NCI-H2029 (cell line): ENCODE results near the gene EXOC3.
"Not testable (repeated sequence)": the region's sequence is repeated elsewhere in the genome, so short reads cannot be mapped to it uniquely, and the experiment has no call there.

Source experiments
- DNase-seq: peaks from one replicate; lab custom pipeline; 2025; lab: John Stamatoyannopoulos, UW

Gene EXOC3

DNA sequence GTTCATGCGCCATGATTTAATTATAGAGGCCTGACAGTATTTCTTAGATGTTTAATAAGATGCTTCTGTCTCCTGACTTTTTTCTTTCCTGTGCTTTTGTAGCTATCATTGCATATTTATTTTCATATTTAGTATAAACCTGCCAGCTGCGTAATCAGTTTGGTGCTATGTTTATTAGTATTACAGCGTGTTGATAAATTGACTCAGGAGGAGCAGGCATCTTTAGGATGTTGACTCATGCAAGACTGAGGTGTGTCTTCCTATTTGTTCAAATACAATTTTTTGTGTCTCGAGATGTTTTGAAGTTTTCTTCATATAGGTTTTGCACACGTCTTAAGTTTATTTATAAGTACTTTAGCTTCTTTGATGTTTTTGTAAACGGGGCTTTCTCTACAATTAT is 35.9 kb upstream of the EXOC3 start:
- DNase-seq = no peak

DNA sequence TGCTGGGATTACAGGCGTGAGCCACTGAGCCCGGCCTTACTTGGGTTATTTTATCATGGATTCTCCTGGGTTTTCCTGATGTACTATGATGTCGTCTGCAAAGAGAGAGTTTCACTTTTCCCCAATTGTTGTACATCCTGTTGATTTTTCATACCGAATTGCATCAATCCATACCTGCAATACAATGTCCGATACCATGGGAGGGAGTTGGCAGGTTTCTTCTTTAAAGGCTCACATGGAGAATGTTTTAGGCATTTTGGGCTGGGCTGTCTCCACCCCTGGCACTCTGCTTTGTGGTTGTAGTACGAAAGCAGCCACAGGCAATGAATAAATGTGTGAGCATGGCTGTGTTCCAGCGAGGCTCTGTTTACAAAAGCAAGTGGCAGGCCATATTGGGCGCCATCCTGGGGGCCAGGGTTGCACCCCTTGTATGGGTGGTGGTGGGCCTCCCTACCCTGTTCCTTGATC is 35.1 kb upstream of the EXOC3 start:
- DNase-seq = no peak

DNA sequence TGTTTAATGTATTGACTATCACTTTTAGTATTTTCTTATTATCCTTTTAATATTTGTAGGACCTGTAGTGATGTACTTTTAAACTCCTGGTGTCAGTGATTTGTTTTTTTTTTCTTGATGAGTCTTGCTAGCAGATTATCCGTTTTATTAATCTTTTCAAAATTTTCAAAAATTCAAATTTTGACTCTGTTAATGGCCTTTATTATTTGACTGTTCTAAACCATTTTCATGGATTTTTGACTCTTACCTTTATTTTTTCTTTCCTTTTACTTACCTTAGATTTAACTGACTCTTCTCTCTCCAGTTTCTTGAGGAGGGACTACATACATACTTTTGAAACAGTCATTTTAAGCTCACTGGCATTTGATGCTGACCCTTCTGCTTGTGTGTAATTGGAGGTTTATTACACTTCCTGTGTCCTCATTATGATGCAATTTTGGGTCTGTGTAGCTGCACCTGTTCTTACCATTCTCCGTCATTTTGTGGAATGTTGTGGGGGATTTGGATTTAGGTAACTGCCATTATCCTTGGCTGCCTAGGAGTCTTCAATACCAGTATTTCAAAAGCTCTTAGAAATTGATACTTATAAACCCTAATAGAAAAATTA is 32.0 kb upstream of the EXOC3 start:
- DNase-seq = no peak

DNA sequence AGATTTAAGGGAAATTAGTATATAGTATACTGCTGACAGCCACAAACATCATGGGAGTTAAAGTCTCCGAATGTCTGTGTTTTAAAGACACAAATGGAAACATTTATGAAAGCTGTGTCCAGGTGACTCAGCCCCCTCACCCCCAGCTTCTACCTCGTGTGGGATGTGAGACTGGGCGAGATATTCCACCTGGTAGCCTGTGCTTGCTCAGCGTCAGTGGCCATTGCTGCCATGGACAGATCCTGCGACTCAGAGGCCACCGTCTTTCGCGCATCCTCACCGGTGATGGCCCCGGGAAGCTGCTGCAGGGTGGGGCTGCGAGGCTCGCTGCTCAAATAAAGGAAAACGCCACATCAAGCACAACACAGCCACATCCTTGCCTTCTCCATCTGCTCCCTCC is 31.2 kb upstream of the EXOC3 start:
- no peak for DNase-seq

DNA sequence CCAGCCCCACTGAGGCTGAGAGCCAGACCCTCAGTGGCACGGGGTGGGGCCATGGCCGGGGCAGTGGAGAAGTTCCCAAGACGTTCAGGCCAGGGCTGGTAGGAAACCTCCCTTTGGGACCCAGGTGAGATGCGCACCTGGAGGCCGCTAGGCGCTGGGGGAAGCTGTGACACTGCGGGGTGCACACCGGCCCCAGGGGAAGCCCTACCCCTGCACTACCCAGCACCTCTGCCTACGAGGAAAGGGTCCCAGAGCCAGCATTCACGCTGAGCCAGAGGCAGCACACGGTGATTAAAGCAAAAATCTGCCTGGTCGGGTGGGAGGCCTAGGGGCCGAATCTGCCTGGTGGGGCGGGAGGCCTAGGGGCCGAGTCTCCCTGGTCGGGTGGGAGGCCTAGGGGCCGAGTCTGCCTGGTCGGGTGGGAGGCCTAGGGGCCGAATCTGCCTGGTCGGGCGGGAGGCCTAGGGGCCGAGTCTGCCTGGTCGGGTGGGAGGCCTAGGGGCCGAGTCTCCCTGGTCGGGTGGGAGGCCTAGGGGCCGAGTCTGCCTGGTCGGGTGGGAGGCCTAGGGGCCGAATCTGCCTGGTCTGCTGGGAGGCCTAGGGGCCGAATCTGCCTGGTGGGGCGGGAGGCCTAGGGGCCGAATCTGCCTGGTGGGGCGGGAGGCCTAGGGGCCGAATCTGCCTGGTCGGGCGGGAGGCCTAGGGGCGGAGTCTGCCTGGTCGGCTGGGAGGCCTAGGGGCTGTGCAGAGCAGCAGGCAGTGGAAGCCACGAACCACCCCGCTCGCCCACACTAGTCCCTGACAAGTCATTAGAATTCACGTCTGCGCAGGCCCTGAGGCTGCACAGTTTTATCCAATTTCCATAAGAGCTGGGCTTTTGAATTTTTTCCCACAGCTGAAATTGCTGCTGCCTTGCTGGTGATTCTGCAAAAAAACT is 27.7 kb upstream of the EXOC3 start:
- DNase-seq = not testable (repeated sequence)

DNA sequence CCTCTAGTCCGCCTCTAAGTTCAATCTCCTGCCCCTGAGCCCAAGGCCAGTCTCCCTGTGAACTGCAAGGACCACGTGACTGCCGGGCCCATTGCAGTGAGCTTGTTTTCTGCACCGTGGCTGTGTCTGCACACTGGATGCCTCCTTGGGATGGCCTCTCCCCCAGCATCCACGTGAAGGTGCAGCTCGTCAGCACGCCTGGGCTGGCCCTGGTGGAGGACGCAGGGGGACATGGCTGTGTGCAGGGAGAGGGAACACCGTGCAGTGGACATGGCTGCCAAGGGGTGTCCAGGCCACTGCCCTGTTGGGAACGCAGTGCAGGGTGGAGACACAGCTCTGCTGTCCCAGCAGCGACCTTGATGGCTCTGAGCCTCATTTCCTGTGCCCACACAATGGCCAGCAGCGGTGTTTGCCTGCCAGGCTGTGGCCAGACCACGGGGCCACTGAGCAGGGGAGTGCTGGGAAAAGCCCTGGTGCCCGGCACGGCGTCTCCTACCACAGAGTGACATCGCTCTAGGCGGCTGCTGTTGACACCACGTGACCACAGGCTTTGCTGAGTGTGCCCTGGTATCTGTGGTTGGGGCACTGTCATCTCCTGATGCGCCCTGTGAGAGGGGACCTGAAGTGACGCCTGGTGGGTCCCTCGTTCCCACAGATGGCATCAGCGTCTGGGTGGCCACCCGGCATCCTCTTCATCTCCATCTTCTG is 26.9 kb upstream of the EXOC3 start:
- DNase-seq = no peak

DNA sequence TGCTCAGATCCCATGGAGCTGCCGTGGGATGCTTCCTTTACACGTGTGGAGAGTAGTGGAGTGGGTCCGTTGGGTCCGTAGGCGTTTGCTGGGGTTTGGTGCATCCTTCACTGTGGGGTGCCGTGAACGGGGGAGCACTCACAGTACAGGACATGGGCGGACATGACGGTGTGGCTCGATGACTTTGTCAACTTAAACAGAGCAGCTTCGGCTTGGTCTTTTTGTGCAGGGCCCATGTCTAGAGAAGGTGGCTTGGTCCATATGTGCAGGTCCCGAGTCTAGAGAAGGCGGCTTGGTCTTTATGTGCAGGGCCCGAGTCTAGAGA is 26.4 kb upstream of the EXOC3 start:
- DNase-seq = no peak

DNA sequence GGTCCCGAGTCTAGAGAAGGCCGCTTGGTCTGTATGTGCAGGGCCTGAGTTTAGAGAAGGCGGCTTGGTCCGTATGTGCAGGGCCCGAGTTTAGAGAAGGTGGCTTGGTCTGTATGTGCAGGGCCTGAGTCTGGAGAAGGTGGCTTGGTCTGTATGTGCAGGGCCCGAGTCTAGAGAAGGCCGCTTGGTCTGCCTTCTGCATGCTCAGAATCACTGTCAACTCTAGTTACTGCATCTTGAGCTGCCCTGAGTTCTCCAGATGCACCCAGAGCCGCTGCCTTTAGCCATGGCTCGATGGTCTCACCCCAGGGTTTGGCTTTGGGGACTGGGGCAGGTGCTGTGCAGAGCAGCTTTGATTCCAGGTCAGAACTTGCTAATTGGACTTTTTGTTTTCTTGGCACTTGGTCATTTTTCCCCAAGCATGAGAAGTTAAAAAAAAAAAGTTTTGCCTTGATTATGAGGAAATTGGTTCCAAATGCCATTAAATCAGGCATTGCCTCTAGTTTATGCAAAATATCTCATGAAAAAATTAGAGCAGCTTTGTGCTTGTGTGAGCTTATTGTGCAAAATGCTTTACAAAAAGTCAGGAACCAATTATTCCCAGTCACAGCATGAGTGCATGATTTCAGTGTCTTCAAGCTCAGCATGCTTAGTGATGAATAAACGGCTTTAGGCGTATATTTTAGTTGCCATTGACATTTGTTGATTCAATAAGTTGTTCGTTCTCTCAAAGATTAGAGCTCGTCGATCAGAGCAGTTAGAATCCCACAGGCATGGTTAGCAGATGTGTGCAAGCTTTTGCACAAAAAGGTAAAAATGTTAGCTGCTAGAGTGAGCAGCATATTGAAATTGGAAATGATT is 25.4 kb upstream of the EXOC3 start:
- DNase-seq = no peak

DNA sequence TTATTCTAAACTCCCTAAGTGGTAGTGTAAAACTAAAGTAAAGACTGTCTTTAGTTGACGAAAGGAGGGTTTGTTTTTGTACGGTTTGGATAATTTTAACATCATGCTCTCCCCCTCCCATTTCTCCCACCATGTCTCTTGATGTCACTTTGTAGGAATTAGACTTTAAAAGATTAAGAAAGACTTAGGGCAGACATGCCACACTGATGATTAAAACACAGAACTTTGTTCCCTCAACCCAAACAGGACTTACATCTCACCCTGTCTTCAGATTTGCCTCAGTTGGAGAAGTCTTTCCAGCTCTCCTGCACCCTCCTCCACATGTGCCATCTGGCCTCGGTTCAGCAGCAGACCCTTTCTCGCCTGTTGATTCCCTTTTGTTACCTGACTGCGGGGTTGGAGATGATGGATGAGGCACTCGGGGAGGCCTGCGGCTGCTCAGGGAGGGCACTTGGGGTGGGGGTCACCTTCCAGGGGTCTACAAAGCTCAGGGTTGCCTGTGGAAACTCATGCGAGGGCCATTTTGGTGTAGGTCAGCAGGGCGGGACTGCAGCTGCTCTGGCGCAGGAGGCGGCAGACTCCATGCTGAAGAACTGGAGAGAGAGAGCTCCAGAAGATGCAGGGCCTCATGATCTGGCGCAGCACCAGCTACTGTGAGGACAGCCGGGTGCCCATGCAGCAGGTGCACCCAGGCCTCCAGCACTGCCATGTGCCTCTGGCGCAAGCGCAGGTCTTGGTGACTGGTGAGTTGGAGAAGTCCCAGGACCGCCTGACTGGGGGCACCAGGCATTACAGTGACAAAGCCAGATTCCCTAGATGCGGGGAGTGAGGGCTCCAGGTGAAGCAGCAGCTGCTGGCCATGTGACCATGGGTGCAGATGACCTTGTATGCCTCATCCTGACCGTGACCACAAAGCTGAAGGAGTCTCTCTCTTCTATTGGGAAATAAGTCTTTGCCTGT is 24.5 kb upstream of the EXOC3 start:
- peak; percentile 45 for DNase-seq

DNA sequence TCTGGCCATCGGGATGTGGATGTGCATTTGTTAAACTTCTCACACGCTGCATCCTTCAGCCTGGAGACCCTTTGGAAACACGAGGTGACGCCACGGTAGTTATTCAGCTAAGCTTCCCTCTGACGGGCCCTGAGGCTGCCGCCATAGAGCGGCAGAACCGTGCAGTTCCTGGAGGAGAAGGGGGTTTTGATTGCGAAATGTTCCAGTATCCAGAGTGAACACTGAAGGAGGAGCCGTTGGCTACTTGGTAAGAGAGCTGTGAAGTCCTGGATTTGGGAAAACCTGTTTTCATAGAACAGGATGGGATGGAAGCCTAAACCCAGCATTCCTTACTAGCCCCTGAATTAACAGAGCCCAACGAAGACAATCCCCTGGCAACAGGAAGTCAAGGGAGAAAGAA is 23.0 kb upstream of the EXOC3 start:
- DNase-seq = no peak

DNA sequence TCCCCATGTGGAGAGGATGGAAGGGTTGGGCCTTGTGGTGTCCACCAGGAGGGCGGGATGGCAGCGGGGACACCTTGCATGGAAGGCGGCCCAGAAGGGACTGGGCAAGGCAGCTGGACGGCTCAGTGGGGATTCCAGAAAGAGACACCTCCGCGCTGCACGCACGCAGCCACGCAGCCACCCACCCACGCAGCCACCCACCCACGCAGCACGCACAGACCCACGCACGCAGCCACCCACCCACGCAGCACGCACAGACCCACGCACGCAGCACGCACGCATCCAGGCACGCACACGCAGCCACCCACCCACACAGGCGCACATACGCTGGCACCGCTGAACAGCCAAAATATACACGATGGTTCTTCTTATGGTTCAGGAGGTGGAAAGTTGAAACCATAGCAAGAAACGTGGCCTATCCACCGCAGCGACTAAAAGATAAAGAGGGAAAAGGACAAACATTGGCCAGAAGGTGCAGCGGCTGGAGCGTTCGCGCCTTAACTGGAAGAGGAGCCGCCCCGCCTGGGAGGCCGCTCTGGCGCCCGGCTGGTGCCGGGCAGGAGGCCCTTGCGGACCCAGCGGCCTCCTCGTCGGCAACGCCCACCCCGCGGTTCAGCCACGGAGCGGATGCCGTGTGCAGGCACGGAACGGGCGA is 22.2 kb upstream of the EXOC3 start:
- DNase-seq = no peak

DNA sequence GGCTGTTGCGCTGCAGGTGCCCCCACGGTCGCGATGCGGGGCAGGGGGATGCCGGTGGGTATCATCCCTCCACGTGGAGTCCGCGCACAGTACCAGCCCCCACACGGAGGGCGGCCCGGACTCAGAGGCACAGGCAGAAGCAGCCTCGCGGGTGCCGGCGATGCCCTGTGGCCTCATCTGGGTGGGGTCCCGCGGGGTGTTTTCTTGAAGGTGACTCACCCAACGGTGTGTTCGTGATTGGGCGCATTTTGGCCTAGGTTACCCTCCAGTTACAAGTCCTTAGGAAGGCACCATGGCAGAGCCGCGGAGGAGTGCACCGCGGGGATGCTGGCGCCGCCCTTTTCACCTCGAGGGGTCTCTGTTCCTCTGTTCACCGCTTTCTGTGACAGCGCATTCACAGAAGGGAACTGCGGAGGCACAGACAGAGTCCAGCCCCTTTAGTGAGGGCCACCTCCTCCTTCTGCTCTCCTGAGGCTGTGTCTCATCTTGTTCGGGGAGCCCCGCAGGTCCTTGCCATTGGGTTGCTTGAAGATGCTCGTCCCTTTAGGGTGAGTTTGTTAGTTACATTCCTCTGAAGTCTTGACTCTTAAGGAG is 21.6 kb upstream of the EXOC3 start:
- no peak for DNase-seq

DNA sequence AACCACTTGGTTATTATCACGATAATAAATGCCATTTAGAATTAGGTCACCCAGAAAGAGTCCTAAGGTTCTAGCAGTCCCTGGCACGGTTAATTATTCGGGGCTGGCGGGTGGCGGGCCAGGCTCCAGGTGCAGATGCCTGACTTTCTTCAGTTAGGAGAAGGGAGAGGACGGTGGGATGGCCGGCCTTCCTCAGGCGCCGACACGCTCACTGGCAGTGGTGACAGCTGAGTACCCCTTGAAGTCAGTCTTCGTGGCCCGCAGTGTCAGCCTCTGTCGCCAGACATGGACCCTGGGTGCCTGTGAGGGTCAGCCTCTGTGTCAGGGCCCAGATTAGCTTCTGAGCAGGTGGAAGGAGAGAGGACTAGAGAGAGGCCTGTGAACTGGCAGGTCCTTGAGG is 21.1 kb upstream of the EXOC3 start:
- no peak for DNase-seq

DNA sequence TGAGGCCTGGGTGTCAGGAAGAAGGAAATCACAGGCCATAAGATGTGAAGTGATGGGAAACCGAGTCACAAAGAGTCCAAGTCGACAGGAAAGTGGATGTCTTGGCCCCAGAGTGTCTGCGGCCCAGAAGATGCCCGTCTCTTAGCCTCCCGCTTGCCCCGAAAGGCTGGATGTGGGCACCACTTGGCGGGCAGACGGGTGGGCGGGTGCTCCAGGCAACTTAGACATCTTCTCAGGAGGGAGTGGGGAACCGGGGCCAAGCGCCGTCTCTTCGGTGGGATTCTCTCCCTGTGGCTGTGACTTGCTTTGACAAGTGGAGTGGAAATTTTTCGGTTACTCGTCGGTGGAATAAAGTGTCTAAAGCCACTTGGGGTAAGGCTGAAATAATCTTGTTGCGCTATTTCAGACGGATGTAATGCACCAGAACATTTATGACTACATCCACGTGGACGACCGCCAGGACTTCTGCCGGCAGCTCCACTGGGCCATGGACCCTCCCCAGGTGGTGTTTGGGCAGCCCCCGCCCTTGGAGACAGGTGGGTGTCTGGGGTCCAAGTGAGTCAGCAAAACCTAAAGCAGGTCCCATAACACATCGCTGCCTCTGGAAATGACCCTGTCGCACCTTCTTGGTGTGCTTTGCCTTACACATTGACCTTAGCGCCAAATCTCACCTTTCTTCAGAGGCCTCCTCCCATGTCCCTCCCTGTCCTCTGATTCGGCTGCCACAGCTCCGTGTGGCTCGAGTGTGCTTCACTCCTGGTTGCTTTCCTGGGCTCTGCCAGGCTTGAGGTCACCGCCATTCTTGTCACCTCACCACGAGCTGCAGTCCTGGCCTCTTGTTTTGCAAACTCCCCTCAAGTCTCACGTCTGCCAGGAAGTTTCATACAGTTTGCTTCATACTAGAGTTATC is 20.4 kb upstream of the EXOC3 start:
- no peak for DNase-seq

DNA sequence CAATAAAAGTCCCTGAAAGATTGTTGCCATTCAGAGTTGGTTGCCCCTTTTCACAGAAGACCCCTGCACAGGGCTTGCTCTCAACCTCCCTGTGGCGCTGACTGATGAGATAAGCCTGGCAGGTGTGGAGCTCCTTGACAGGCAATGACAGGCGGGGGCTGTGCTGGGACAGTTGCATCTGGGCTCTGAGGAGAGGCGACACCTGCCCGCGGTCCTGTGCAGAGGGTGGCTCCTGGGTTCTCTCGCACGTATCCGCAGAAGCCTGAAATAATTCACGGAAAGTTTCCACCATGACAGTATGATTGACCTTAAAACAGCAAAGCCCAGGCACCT is 19.8 kb upstream of the EXOC3 start:
- DNase-seq = no peak

DNA sequence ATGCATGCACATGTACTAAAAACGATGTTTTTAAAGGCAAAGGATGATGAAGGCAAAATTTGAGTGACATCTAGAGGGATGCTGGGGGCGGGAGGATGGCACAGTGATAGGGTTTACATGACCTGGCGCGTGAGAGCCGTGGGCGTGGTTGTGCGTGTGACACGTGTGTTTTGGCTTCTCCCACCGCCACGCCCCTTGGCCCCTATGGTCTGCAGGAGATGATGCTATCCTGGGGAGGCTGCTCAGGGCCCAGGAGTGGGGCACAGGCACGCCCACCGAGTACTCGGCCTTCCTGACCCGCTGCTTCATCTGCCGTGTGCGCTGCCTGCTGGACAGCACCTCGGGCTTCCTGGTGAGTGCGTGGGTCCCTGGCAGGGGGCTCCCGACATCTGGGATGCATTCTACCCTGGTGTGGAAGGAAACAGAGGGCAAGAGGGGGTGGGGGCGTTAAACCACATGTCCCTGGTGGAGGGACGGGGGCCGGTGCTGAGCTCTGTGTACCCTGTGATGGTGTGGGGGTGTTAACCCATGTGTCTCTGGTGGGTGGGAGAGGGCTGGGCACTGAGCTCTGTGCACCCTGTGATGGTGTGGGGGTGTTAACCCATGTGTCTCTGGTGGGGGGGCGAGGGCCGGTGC is 19.2 kb upstream of the EXOC3 start:
- no peak for DNase-seq

DNA sequence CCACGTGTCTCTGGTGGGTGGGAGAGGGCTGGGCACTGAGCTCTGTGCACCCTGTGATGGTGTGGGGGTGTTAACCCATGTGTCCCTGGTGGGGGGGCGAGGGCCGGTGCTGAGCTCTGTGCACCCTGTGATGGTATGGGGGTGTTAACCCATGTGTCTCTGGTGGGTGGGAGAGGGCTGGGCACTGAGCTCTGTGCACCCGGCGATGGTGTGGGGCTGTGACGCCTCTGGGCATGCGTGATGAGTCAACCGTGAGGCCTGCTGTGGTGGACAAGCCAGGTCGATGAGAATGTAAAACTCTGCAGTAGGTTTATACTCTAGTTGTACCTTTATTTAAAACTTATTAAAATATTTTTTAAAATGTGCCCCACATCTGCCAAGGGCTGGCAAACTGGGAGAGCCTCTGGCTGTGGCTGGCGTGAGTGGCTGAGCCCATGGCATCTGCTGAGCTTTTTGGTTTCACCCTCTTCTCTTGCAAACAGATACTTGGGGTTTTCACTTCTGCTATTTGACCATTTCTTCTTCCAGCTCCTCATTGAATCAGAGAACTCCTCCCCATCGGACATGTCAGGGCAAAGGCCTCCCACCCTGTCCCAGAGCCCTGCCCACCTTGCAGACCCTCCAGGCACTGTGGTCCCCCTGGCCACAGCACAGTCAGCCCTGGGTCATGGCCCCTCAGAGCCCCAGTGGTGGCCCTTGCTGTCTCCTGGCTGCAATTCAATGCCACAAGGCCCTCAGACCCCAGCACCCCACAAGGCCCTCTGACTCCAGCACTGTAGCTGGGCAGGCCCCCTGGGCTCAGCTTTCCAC is 18.5 kb upstream of the EXOC3 start:
- DNase-seq = no peak

DNA sequence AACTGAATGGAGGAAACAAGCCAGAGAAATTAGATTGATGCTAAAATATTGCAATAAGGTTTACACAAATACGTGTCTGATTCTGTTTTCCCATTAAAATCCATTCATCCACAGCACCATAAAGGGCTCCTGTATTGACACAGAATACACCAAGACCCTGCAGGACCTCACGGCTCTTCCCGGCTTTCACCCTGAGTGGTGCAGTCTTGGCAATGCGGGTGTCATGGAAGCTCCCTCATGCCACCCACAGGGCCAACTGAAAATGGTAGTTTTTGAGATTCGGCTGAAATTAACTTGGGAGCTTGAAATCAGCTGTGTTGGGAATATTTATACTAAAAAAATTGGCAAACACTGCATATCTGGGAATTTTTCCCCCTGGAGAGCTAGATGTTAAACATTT is 17.3 kb upstream of the EXOC3 start:
- no peak for DNase-seq
